KOPT-K1 (cell line): ENCODE measurements around the gene NIPBL.

ENCODE experiments used
- H3K27ac ChIP-seq: fragments of 200-600 bp; sonication (generic); 2 replicates; pipeline ENCODE4 v1.5.1; 2016; ENCODE audit warnings: antibody characterized with exemption, mild to moderate bottlenecking, low read depth, low read length; ENCODE audit not compliant: poor library complexity, severe bottlenecking
- H3K36me3 ChIP-seq: fragments of 200-600 bp; sonication (generic); 2 replicates; pipeline ENCODE4 v1.5.1; 2017; ENCODE audit warnings: antibody characterized with exemption, mild to moderate bottlenecking, low read length, moderate library complexity; ENCODE audit not compliant: insufficient read depth
- H3K9me3 ChIP-seq: fragments of 200-600 bp; sonication (generic); 2 replicates; pipeline ENCODE4 v1.5.1; 2017; ENCODE audit warnings: antibody characterized with exemption, low read length, mild to moderate bottlenecking; ENCODE audit not compliant: insufficient read depth, poor library complexity, severe bottlenecking

The NIPBL gene

DNA sequence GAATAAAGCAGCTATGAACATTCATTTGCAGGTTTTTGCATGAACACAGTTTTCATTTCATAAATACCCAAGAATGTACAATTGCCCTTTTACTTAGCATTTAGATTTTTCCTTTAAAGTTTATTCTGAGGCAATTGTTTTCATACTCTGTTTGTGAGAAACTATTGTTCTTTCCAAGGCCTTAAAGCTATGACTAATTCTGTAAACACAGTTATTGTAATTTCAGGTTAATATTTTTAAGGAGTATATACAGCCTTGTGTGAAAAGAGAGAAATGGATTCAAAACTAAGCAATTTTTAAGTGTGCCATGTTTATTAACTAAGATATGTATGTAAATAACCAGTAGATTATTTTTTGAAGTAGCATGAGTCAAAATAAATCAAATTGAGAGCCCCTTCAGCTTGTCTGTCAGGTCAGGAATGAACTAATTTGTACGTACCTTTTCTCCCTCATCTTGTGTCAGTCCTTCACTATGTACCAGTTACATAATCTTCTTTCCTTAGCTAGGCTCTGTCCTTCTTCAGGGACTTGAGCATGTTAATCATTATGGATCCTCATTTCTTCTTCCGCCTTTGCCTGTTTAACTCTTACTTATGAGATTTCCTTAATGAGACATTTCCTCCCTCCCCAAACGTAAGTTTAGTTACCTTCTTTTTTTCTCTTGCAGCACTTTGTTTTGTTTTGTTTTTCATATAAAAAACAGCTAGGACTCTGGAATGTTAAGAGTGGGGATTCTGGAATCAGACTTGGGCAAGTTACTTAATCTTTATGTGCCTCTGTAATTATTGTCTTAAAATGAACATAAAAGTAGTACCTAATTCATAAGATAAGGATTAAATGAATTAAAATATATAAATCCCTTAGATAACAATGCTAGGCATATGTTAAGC is 63.6 kb downstream of the NIPBL start:
- H3K27ac ChIP-seq: no peak overlapping the region
- H3K9me3 ChIP-seq: no peaks in the 10 kb centered on the region
- H3K36me3 ChIP-seq: no peaks in the 10 kb centered on the region

DNA sequence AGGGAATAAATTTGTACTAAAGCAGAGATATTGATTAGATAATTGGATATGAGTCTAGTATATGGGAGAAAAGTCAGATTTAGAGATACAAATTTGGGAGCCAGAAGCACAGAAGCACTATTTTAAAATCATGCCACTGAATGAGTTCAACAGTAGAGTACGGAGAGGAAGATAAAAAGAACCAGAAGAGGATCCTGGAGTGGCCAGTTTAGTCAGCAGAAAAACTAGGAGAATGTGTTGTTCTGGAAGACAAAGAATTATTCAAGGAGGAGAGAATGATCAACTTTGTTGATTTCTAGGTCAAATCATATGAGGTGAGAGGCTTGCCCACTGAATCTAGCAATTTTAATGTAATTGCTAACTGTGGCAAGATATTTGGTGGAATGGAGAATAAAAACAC is 67.0 kb downstream of the NIPBL start:
- H3K27ac ChIP-seq: no peak overlapping the region
- no peaks in the 10 kb centered on the region for H3K9me3 ChIP-seq
- H3K36me3 ChIP-seq: no peaks in the 10 kb centered on the region

DNA sequence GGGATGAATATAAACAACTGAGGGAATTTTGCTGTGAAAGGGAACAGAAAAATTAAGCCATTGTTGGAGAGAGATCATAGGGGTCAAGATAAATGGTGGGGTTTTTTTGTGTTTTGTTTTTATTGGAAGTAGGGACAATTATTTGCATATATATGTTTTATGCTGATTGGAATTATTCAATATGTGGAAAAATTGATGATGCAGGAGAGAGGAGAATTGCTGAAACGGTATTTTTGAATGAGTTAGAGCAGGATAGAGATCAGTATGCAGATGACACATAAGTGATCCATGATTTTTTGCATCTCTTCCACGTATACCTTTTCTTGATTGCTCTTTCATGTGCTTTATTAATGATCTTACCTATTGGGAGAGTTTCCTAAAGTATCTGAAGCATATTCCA is 67.5 kb downstream of the NIPBL start:
- Histone ChIP-seq H3K9me3 (no peaks in the 10 kb centered on the region), H3K27ac (no peak overlapping the region), H3K36me3 (no peaks in the 10 kb centered on the region)

DNA sequence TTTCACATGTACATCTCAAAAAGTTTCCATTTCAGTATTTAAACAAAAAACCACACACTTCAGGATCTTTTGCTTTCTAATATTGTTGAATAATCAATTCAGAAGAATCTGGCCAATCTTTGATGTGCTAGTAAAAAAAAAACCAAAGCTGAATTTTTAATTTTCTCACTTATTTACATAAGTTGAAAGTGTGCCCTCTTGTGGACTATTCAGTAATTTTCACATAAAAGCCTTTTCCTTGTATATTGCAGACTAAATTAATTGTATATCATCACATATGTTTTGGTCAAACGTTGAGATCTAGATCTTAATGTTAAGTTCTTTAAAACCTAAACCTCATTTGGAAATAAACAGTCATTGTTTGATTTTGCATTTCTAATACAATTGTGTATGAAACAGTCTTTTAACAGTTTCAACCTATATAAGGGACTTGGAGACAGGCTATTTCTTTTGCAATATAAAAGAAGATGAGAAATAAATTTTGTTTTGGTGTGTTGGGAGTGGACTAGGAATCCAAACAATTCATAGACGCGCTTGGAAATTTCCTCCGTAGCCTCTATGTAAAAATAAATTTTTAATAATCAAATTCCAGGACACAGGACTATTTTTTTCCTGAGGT is 68.1 kb downstream of the NIPBL start:
- Histone ChIP-seq H3K27ac (no peak overlapping the region), H3K9me3 (no peaks in the 10 kb centered on the region), H3K36me3 (no peaks in the 10 kb centered on the region)

DNA sequence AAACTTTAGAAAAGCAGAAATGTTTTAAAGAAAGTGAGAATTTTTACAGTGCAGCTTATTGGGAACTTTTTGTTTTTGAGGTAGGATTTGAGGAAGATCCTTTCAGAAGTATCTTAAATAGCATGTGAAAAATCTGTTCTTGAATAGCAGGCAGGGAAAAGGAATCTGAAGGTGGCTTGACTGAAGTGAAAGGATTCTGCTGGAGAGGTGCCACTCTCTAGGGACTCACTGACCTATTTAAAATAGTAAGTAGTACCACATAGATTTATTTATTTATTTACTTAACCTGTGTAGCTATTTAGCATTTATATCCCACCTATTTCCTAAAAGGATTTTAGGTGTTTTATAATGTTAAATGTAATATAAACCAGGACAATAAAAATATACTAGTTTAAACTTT is 69.1 kb downstream of the NIPBL start:
- H3K27ac ChIP-seq: no peak overlapping the region
- no peaks in the 10 kb centered on the region for H3K9me3 ChIP-seq

DNA sequence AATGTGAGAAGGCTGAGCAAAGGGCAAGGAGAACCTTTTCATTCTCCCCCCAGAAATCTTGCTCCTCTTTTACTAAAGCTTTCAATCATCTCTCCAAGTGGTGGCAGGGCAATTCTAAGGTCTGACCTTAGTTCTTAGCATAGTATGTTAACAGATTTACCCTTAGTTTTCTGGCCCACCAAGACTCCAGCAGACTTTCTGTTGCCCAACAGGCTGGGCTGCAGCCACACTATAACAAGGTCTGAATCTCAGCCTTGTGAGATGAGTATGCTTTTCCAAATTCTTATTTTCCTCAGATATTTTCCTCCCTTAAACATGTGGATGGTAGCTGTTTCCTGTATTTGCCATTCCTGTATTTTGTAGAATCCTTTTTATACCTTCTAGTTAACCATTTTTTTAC is 69.5 kb downstream of the NIPBL start:
- Histone ChIP-seq H3K27ac (no peak overlapping the region), H3K9me3 (no peaks in the 10 kb centered on the region), H3K36me3 (no peaks in the 10 kb centered on the region)

More for the DNA sequence above, 69.1 kb downstream of the NIPBL start:
- H3K36me3 ChIP-seq: no peaks in the 10 kb centered on the region

DNA sequence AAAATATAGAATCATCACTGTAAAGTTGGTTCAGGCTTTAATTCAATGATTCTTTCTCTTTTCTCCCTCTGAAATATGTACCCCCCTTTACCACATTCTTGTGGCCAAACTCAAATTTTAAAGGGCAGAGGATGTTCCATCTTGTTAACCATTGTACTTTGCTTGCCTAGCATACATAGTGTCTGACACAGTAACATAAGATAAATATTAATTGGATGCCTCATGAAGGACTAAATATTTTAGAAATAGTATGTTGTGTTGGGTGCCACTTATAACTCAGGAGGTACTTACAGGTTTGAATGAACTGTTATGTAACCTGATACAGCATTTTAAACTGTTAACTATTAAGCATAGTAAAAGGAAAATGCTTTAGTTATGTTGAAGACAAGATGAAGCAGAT is 71.5 kb downstream of the NIPBL start:
- no peak overlapping the region for H3K27ac ChIP-seq
- no peaks in the 10 kb centered on the region for H3K36me3 ChIP-seq
- H3K9me3 ChIP-seq: no peaks in the 10 kb centered on the region

DNA sequence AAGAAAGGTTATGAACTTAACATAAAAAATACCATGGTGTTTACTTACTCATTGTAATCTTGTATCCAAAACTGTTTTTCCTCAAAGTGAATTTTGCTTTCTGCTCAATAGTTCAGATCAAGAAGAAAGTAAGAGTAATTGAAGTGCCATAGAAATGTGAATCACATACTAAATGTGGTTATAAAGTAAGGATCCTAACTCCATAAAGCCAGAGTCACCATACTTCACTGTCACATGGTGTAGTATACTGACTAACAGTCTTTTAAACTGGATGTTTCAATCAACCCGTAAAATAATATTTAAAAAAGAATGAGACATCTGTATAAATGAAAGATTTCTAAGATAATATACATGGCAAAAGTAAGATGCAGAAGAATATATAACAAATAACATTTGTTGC is 72.1 kb downstream of the NIPBL start:
- H3K36me3 ChIP-seq: no peaks in the 10 kb centered on the region
- H3K27ac ChIP-seq: no peak overlapping the region
- H3K9me3 ChIP-seq: no peaks in the 10 kb centered on the region

DNA sequence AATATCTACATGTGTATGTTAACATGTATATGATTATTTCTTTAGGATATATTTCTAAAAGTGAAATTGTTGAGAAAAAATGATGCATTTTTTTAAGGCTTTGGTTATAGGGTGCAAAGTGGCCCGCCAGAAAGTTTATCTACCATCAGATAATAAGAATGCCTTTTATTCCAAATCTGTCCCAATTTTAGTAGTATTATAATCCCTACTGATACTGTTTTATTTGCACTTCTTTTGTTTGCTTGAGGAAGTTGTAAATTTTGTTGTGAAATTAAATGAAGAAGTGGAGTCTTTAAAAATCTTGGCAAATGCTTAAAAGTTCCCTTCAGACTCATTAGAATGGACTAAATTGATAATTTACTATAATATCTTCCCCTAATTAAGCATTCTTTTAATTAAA is 73.0 kb downstream of the NIPBL start:
- Histone ChIP-seq H3K36me3 (no peaks in the 10 kb centered on the region), H3K27ac (no peak overlapping the region), H3K9me3 (no peaks in the 10 kb centered on the region)

DNA sequence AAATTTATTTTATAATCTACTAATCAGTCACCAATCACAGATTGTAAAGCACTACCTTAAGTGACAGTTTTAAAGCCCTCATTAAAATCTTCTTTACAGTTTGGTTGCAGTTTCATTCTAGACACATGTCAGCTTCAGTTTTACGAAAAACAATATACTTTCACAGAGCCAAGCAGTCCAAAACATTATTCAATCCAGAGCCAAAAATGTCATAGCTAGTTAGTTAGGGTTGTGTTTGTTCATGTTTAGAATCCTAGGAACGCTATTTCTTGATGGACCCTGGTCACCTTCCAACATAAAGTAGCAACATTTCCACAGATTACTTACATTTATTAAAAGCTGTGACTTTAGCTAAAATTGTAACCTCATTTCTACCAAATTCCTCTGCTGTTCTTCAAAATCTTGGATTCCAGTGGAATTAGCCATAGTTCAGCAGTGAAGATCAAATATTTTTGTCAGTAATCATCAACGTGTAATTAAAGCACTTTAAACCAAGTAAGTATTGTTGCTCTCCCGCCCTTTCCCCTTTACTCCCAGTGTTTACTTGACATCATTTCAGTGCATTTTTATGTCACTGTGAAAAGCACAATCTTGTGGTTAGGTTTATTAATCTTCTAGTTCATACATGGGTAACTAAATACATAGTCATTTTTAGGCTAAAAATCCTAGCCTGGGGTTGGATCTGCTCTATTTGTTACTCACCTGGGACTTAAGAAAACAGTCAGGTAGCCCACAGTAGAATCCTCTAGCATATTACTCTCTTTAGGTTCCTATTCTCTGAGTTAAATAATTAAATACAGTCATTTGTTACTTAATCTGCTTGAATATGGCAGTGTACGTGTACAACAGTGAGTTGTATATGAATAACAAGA is 74.3 kb downstream of the NIPBL start:
- H3K36me3 ChIP-seq: peaks cover 10% of the 10 kb centered on the region; the same call in 1 of the 2 replicates
- H3K9me3 ChIP-seq: no peaks in the 10 kb centered on the region
- H3K27ac ChIP-seq: no peak overlapping the region

DNA sequence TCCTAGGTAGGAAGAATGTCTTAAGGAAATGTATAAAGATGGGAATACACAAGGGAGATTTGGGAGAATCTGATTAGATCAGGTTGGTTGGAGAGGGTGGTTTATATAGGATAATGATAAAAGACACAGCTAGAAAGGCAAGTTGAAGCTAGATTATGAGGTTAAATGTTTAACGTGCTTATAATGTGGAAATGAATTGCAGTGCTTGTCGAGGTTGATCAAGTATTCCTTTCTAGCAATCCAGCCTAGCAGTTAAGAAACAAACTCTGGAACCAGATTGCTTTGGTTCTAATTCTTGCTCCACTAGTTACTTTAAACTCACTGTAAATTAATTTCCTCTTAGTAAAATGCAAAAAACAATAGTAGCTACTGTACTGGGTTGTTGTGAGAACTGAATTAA is 76.5 kb downstream of the NIPBL start:
- Histone ChIP-seq H3K36me3 (peaks cover 27% of the 10 kb centered on the region), H3K27ac (no peak overlapping the region), H3K9me3 (no peaks in the 10 kb centered on the region)

DNA sequence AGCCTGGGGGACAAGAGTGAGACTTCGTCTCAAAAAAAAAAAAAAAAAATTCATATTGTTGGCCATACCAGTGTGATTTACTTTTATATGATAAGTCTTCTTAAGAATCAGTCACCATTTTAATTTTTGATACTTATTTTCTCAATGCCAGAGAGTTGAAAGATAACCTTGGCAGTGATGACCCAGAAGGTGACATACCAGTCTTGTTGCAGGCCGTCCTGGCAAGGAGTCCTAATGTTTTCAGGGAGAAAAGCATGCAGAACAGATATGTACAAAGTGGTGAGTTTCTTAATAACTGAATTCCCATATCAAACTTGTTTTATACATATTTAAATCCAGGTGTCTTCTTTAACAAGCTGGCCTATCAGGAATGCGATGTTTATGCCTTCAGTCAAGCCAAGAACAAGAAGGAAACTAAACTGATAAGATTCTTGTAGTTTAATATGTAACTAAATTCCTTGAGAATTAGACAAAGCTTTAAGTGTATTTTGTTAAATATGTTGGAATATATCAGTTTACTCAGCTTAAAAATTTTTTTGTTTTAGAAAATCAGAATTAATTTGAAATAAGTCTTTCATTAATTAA is 81.5 kb downstream of the NIPBL start:
- Histone ChIP-seq H3K9me3 (no peaks in the 10 kb centered on the region), H3K36me3 (peaks cover 48% of the 10 kb centered on the region)

DNA sequence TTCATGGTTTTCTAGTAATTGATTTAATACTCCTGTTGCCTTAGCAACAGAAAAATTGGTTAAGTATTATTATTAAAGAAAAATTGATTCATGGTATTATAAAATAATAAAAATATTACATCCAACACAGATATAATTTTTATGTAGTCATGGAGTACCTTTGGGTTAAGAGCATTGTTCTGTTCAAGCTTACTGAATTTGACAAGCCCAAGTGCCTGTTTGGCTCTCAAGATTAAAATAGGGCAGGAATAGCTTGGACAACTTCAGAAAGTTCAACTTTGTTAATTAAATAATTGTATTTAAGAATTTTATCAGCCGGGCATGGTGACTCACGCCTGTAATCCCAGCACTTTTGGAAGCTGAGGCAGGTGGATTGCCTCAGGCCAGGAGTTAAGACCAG is 82.0 kb downstream of the NIPBL start:
- Histone ChIP-seq H3K36me3 (peaks cover 53% of the 10 kb centered on the region), H3K27ac (no peak overlapping the region), H3K9me3 (no peaks in the 10 kb centered on the region)

More for the DNA sequence above, 81.5 kb downstream of the NIPBL start:
- H3K27ac ChIP-seq: no peak overlapping the region

DNA sequence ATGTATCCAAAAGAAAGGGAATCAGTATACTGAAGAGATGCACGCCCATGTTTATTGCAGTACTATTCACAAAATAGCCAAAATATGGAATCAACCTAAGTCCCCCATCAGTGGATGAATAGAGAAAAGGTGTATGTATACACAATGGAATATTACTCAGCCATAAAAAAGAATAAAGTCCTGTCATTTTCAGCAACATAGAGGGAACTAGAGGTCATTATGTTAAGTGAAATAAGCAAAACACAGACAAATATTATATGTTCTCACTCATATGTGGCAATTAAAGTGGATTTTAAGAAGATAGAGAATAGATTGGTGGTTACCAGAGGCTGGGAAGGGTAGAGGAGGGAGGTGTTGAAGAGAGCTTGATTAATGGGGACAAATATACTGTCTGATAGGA is 88.6 kb downstream of the NIPBL start:
- Histone ChIP-seq H3K36me3 (peaks cover 78% of the 10 kb centered on the region), H3K27ac (no peak overlapping the region)

More for the DNA sequence above, 88.6 kb downstream of the NIPBL start:
- H3K9me3 ChIP-seq: no peaks in the 10 kb centered on the region
